ENCODE results near the gene KIFAP3. TPM values are rescaled to one million over a fixed set of nuclear protein-coding genes. Genes with fewer than 3 reads are reported as not detected.
"Not testable (repeated sequence)": the region's sequence is repeated elsewhere in the genome, so short reads cannot be mapped to it uniquely, and the experiment has no call there.

Gene KIFAP3
- total and polyA plus RNA-seq, 4 donors: 4.5 to 11.1 (median 6.9) TPM

DNA sequence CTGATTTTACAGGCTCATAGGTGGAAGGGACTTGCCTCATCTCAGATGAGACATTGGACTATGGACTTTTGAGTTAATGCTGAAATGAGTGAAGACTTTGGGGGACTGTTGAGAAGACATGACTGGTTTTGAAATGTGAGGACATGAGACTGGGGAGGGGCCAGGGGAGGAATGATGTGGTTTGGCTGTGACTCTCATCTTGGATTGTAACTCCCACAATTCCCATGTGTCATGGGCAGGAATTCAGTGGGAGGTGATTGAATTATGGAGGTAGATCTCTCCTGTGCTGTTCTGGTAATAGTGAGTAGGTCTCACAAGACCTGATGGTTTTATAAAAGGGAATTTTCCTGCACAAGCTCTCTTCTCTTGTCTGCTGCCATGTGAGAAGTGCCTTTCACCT lies 201.6 kb downstream of the KIFAP3 start:
- Histone ChIP-seq H3K9ac (ENCODE audit: low read depth in 1 of 2, low read length in 2 of 2) (no peak overlapping the region), H3K4me1 (ENCODE audit: control insufficient read depth in 4 of 4, insufficient read depth in 4 of 4, low read length in 3 of 4) (peaks cover 0 to 2% (median under 1%) of the 10 kb centered on the region in 4 donors), H3K36me3 (ENCODE audit: control insufficient read depth in 4 of 4, insufficient read depth in 3 of 4, low read depth in 1 of 4, low read length in 3 of 4) (peaks cover 10 to 82% (median 57%) of the 10 kb centered on the region in 4 donors), H3K4me3 (ENCODE audit: low read depth in 1 of 3, low read length in 3 of 3) (no peak overlapping the region), H3K27ac (ENCODE audit: low read depth in 1 of 2, low read length in 2 of 2) (no peak overlapping the region), H3K9me3 (ENCODE audit: control insufficient read depth in 4 of 4, low read length in 3 of 4) (no peaks in the 10 kb centered on the region), H3K27me3 (ENCODE audit: control insufficient read depth in 4 of 4, insufficient read depth in 4 of 4, low read length in 3 of 4) (no peaks in the 10 kb centered on the region)
- TF ChIP-seq FOXA1 (IDR thresholded peaks at IDR 0.05) (no peak), JUND (IDR thresholded peaks at IDR 0.05) (no peak), HNF4A (conservative IDR thresholded peaks at IDR 0.05) (no peak), NR2F2 (IDR thresholded peaks at IDR 0.05) (no peak), FOXA2 (IDR thresholded peaks at IDR 0.05) (no peak)
- DNase-seq (ENCODE audit: low spot score): no peak

GRCh38 chr1:169871988-169872387 lies 202.5 kb downstream of the KIFAP3 start:
- H3K9me3 ChIP-seq (ENCODE audit: control insufficient read depth in 4 of 4, low read length in 3 of 4); H3K4me3 ChIP-seq (ENCODE audit: low read depth in 1 of 3, low read length in 3 of 3); H3K27me3 ChIP-seq (ENCODE audit: control insufficient read depth in 4 of 4, insufficient read depth in 4 of 4, low read length in 3 of 4); H3K27ac ChIP-seq (ENCODE audit: low read depth in 1 of 2, low read length in 2 of 2); H3K9ac ChIP-seq (ENCODE audit: low read depth in 1 of 2, low read length in 2 of 2); DNase-seq (ENCODE audit: low spot score); H3K4me1 ChIP-seq (ENCODE audit: control insufficient read depth in 4 of 4, insufficient read depth in 4 of 4, low read length in 3 of 4): not testable (repeated sequence)
- H3K36me3 ChIP-seq (ENCODE audit: control insufficient read depth in 4 of 4, insufficient read depth in 3 of 4, low read depth in 1 of 4, low read length in 3 of 4): peaks cover 10 to 86% (median 62%) of the 10 kb centered on the region in 4 donors
- 95% methylated on average over 3 of the region's 3 CpGs for WGBS

Small RNA genes lying within 50 kb of the gene (small RNA-seq; reads per million reads assigned to genes)
- not detected for gene MRPS10P1

Other genes with a start within 250 kb of the KIFAP3 start
- 10 to 100 TPM in 1 of 2 donors, 1 to 10 TPM in 1; 7.3 to 12.2 TPM for gene SCYL3, start 180.8 kb downstream of the KIFAP3 start, total RNA-seq
- 1 to 10 TPM; 4.0 to 5.0 TPM for gene SCYL3, start 180.8 kb downstream of the KIFAP3 start, polyA plus RNA-seq
- not detected for gene NTMT2, start 71.3 kb upstream of the KIFAP3 start, total RNA-seq
- not detected for gene NTMT2, start 71.3 kb upstream of the KIFAP3 start, polyA plus RNA-seq